MM.1S (cell line): ENCODE measurements around the gene SPATA12.

Experiments
- DNase-seq: peaks from one replicate; pipeline ENCODE4 v3.0.0-alpha.2; 2015
- H2AFZ ChIP-seq: fragments of 300-600 bp; sonication (generic); 2 replicates; pipeline ENCODE4 v1.6.0; 2016; ENCODE audit warnings: antibody characterized with exemption, low read length
- H3F3A ChIP-seq: fragments of 300-600 bp; sonication (generic); 2 replicates; pipeline ENCODE4 v1.6.1; 2016; ENCODE audit warnings: mild to moderate bottlenecking, antibody characterized with exemption, low read length, moderate library complexity, mixed read lengths; ENCODE audit not compliant: insufficient read depth
- H3K27ac ChIP-seq: fragments of 300-600 bp; sonication (generic); 2 replicates; pipeline ENCODE4 v1.5.1; 2016; ENCODE audit warnings: mild to moderate bottlenecking, low read length
- H3K27me3 ChIP-seq: fragments of 300-600 bp; sonication (generic); replicated peaks from 2 replicates; pipeline ENCODE4 v1.6.0; 2016; ENCODE audit warnings: low read length; ENCODE audit not compliant: insufficient read depth
- H3K36me3 ChIP-seq: fragments of 300-600 bp; sonication (generic); replicated peaks from 2 replicates; pipeline ENCODE4 v1.6.1; 2016; ENCODE audit warnings: mild to moderate bottlenecking, low read length, mixed read lengths; ENCODE audit not compliant: insufficient read depth
- H3K4me1 ChIP-seq: fragments of 300-600 bp; sonication (generic); 2 replicates; pipeline ENCODE4 v1.6.1; 2016; ENCODE audit warnings: low read length, mixed read lengths
- H3K4me2 ChIP-seq: fragments of 300-600 bp; sonication (generic); 2 replicates; pipeline ENCODE4 v1.6.0; 2016; ENCODE audit warnings: low read depth, low read length
- H3K4me3 ChIP-seq: fragments of 300-600 bp; sonication (generic); 2 replicates; pipeline ENCODE4 v1.5.1; 2016; ENCODE audit warnings: low read length, mixed read lengths
- H3K79me2 ChIP-seq: fragments of 300-600 bp; sonication (generic); 2 replicates; pipeline ENCODE4 v1.6.1; 2016; ENCODE audit warnings: mixed run types, low read length, mixed read lengths
- H3K9ac ChIP-seq: fragments of 300-600 bp; sonication (generic); 2 replicates; pipeline ENCODE4 v1.6.1; 2016; ENCODE audit warnings: low read length, mixed read lengths
- H3K9me2 ChIP-seq: fragments of 300-600 bp; sonication (generic); replicated peaks from 2 replicates; pipeline ENCODE4 v1.6.1; 2016; ENCODE audit warnings: mild to moderate bottlenecking, low read length, mixed read lengths; ENCODE audit not compliant: insufficient read depth
- H3K9me3 ChIP-seq: fragments of 300-600 bp; sonication (generic); replicated peaks from 2 replicates; pipeline ENCODE4 v1.6.1; 2016; ENCODE audit warnings: mild to moderate bottlenecking, low read length, mixed read lengths; ENCODE audit not compliant: insufficient read depth
- H4K20me1 ChIP-seq: fragments of 300-600 bp; sonication (generic); 2 replicates; pipeline ENCODE4 v1.6.1; 2016; ENCODE audit warnings: mild to moderate bottlenecking, low read length, moderate library complexity, mixed read lengths; ENCODE audit not compliant: insufficient read depth
- CTCF ChIP-seq: fragments of 300-600 bp; sonication (generic); IDR thresholded peaks from 2 replicates; pipeline ENCODE4 v1.5.1; 2016; ENCODE audit warnings: antibody characterized with exemption, low read length, mixed read lengths
- EZH2 ChIP-seq: fragments of 300-600 bp; sonication (generic); optimal IDR thresholded peaks from 2 replicates; pipeline ENCODE3; 2017; ENCODE audit warnings: low read depth, mild to moderate bottlenecking, antibody characterized with exemption, low read length, mixed read lengths
- EZH2phosphoT487 ChIP-seq: fragments of 300-600 bp; sonication (generic); IDR thresholded peaks from 2 replicates; pipeline ENCODE4 v1.6.1; 2018; ENCODE audit warnings: antibody characterized with exemption, low read length

Gene SPATA12

GRCh38 chr3:57120040-57120439 is 59.6 kb downstream of the SPATA12 start:
- Histone ChIP-seq H3K4me3 (no peak overlapping the region), H4K20me1 (no peaks in the 10 kb centered on the region), H3K9ac (no peak overlapping the region), H3K79me2 (no peaks in the 10 kb centered on the region), H3K9me3 (no peaks in the 10 kb centered on the region), H3K27ac (no peak overlapping the region), H3K9me2 (no peaks in the 10 kb centered on the region), H3K36me3 (no peaks in the 10 kb centered on the region), H3F3A (no peaks in the 10 kb centered on the region), H3K4me2 (no peak overlapping the region), H3K4me1 (no peaks in the 10 kb centered on the region), H3K27me3 (no peaks in the 10 kb centered on the region), H2AFZ (no peak overlapping the region)
- TF ChIP-seq CTCF = no peak
- no peak for TF ChIP-seq EZH2phosphoT487
- no peak for TF ChIP-seq EZH2
- no peak for DNase-seq

GRCh38 chr3:57120451-57121174 is 60.1 kb downstream of the SPATA12 start:
- Histone ChIP-seq H3K4me2 (no peak overlapping the region), H3K4me3 (no peak overlapping the region), H3K9ac (no peak overlapping the region), H3K9me3 (no peaks in the 10 kb centered on the region), H4K20me1 (no peaks in the 10 kb centered on the region), H3K36me3 (no peaks in the 10 kb centered on the region), H3F3A (no peaks in the 10 kb centered on the region), H3K4me1 (no peaks in the 10 kb centered on the region), H3K79me2 (no peaks in the 10 kb centered on the region), H3K27ac (no peak overlapping the region), H2AFZ (no peak overlapping the region), H3K27me3 (no peaks in the 10 kb centered on the region), H3K9me2 (no peaks in the 10 kb centered on the region)
- TF ChIP-seq EZH2 (no peak), CTCF (no peak), EZH2phosphoT487 (no peak)
- DNase-seq = no peak
